OCI-LY7 (cell line): ENCODE data around the gene ZC3H4. TPM values are rescaled to one million over a fixed set of nuclear protein-coding genes. Genes with fewer than 3 reads are reported as not detected.

Experiments used
- BruUV-seq: library from RNA; stranded (reverse); fragments of 400-500 nt; replicated peaks from 2 replicates; lab custom pipeline; 2021; lab: Mats Ljungman, UMichigan
- CTCF ChIA-PET: fragments of 300-600 bp; sonication (Branson Sonifier 250); formaldehyde crosslinking; loops from one replicate; lab custom pipeline; 2022; ENCODE audit warnings: antibody characterized with exemption; ENCODE audit not compliant: unreplicated experiment; lab: Charles Lee
- POLR2A ChIA-PET: fragments of 300-600 bp; sonication (Branson Sonifier 250); formaldehyde crosslinking; loops from one replicate; lab custom pipeline; 2022; ENCODE audit warnings: antibody characterized with exemption; lab: Charles Lee
- DNase-seq: peaks from one replicate; pipeline ENCODE4 v3.0.0-alpha.2; 2015; ENCODE audit warnings: low spot score
- H2AFZ ChIP-seq: fragments of 200-600 bp; sonication (generic), shearing (Covaris generic); 2 replicates; pipeline ENCODE4 v1.6.1; 2014; ENCODE audit warnings: mild to moderate bottlenecking, antibody characterized with exemption, low read length, moderate library complexity
- H3K27ac ChIP-seq: fragments of 200-600 bp; sonication (generic); 2 replicates; pipeline ENCODE4 v1.5.1; 2014; ENCODE audit warnings: mixed run types, low read depth, mild to moderate bottlenecking, moderate library complexity, low read length, inconsistent platforms; ENCODE audit not compliant: poor library complexity, severe bottlenecking
- H3K36me3 ChIP-seq: fragments of 200-600 bp; sonication (generic); 2 replicates; pipeline ENCODE4 v1.6.1; 2014; ENCODE audit warnings: mild to moderate bottlenecking, antibody characterized with exemption, low read length, moderate library complexity, mixed read lengths; ENCODE audit not compliant: insufficient read depth
- H3K4me1 ChIP-seq: fragments of 200-600 bp; sonication (generic); 2 replicates; pipeline ENCODE4 v1.5.1; 2014; ENCODE audit warnings: mild to moderate bottlenecking, low read length; ENCODE audit not compliant: insufficient read depth, poor library complexity, severe bottlenecking
- H3K4me2 ChIP-seq: fragments of 200-600 bp; sonication (generic); 2 replicates; pipeline ENCODE4 v1.6.1; 2014; ENCODE audit warnings: mild to moderate bottlenecking, low read length
- H3K4me3 ChIP-seq: fragments of 200-600 bp; sonication (generic); 2 replicates; pipeline ENCODE4 v1.5.1; 2014; ENCODE audit warnings: mild to moderate bottlenecking, low read depth, low read length; ENCODE audit not compliant: poor library complexity, severe bottlenecking
- H3K79me2 ChIP-seq: fragments of 200-600 bp; sonication (generic); 2 replicates; pipeline ENCODE4 v1.6.1; 2016; ENCODE audit warnings: low read depth, mild to moderate bottlenecking, low read length, moderate library complexity, mixed read lengths; ENCODE audit not compliant: insufficient read depth
- H3K9me2 ChIP-seq: fragments of 200-600 bp; sonication (generic); 2 replicates; pipeline ENCODE4 v1.6.1; 2016; ENCODE audit warnings: mild to moderate bottlenecking, low read length, mixed read lengths; ENCODE audit not compliant: insufficient read depth
- H3K9me3 ChIP-seq: fragments of 200-600 bp; sonication (generic); 2 replicates; pipeline ENCODE4 v1.6.1; 2014; ENCODE audit warnings: mild to moderate bottlenecking, mixed run types, low read length, mixed read lengths
- H4K20me1 ChIP-seq: fragments of 200-600 bp; sonication (generic); 2 replicates; pipeline ENCODE4 v1.6.1; 2014; ENCODE audit warnings: mild to moderate bottlenecking, antibody characterized with exemption, low read length, moderate library complexity, mixed read lengths; ENCODE audit not compliant: insufficient read depth
- CTCF ChIP-seq: fragments of 200-600 bp; sonication (generic); conservative IDR thresholded peaks from 2 replicates; pipeline ENCODE4 v1.5.1; 2014; ENCODE audit warnings: mild to moderate bottlenecking, antibody characterized with exemption, low read length, moderate library complexity, mixed read lengths
- EZH2phosphoT487 ChIP-seq: fragments of 200-600 bp; sonication (generic); IDR thresholded peaks from 2 replicates; pipeline ENCODE4 v1.6.1; 2018; ENCODE audit warnings: low read depth, borderline replicate concordance, mild to moderate bottlenecking, mixed run types, antibody characterized with exemption, low read length, moderate library complexity, mixed read lengths
- intact Hi-C: fragments of 100-400 bp; cut with micrococcal nuclease; formaldehyde crosslinking; loops from one replicate; pipeline ENCODE4 v1.10.0; 2022; ENCODE audit not compliant: unreplicated experiment
- total RNA-seq, 2 experiments: library from RNA; depleted of rRNA in 1 of 2; stranded (reverse); fragments of >200 nt in 1 of 2; shearing (Covaris generic) in 1 of 2; gene quantifications; 2 replicates each; pipeline ENCODE4 v1.2.3, GENCODE V29; 2014 to 2022

ZC3H4 gene
- total RNA-seq, 2 experiments from 2014 or later: 23.0 to 76.8 TPM

- Histone ChIP-seq H3K4me2 (no peak overlapping the region), H3K4me1 (no peaks in the 10 kb centered on the region), H3K79me2 (no peaks in the 10 kb centered on the region), H2AFZ (no peak overlapping the region), H3K4me3 (no peak overlapping the region), H3K9me2 (no peaks in the 10 kb centered on the region), H3K36me3 (no peaks in the 10 kb centered on the region), H3K9me3 (no peaks in the 10 kb centered on the region), H3K27ac (no peak overlapping the region), H4K20me1 (no peaks in the 10 kb centered on the region)
- CTCF ChIA-PET: no interaction called here
- no peak for TF ChIP-seq EZH2phosphoT487
- DNase-seq: no peak
- POLR2A ChIA-PET: interaction anchor here (0.7 kb wide), 1 partner anchor 336 kb away, joined by 3 read pairs; no protein-coding TSS in a partner anchor
- intact Hi-C loops: no loop called here
- no TSS peak for BruUV-seq
These were observed 86.7 kb downstream of the ZC3H4 start for GRCh38 chr19:47026889-47027288.

- Histone ChIP-seq H3K9me2 (no peaks in the 10 kb centered on the region), H3K79me2 (no peaks in the 10 kb centered on the region), H4K20me1 (no peaks in the 10 kb centered on the region), H3K4me2 (no peak overlapping the region), H3K36me3 (no peaks in the 10 kb centered on the region), H3K27ac (no peak overlapping the region), H3K4me1 (no peaks in the 10 kb centered on the region), H3K4me3 (no peak overlapping the region), H2AFZ (no peak overlapping the region), H3K9me3 (no peaks in the 10 kb centered on the region)
- POLR2A ChIA-PET: interaction anchor here (0.7 kb wide), 1 partner anchor 335 kb away, joined by 3 read pairs; no protein-coding TSS in a partner anchor
- CTCF ChIA-PET: no interaction called here
- intact Hi-C loops: no loop called here
- TF ChIP-seq CTCF: no peak
- no peak for TF ChIP-seq EZH2phosphoT487
- DNase-seq: no peak
- BruUV-seq: no TSS peak
These were observed 87.4 kb downstream of the ZC3H4 start for GRCh38 chr19:47026156-47026555.

- no peak overlapping the region for H3K4me2 ChIP-seq
- intact Hi-C loops: no loop called here
- no peaks in the 10 kb centered on the region for H4K20me1 ChIP-seq
- H3K9me3 ChIP-seq: no peaks in the 10 kb centered on the region
- no peaks in the 10 kb centered on the region for H3K9me2 ChIP-seq
- H3K36me3 ChIP-seq: no peaks in the 10 kb centered on the region
- H3K4me1 ChIP-seq: no peaks in the 10 kb centered on the region
- DNase-seq: no peak
- no peak for TF ChIP-seq CTCF
- no peak for TF ChIP-seq EZH2phosphoT487
- H3K27ac ChIP-seq: no peak overlapping the region
- CTCF ChIA-PET: no interaction called here
- no peak overlapping the region for H3K4me3 ChIP-seq
- H2AFZ ChIP-seq: no peak overlapping the region
- no peaks in the 10 kb centered on the region for H3K79me2 ChIP-seq
- POLR2A ChIA-PET: no interaction called here
- BruUV-seq: no TSS peak
These were observed 89.1 kb downstream of the ZC3H4 start for GRCh38 chr19:47024502-47024901.
